DMS79 treated with DMSO at 0.1 percent for 48 hours (cell line): ENCODE results near the gene PTPRG.

Source experiments
- DNase-seq: peaks from one replicate; lab custom pipeline; 2025; lab: John Stamatoyannopoulos, UW

PTPRG gene

DNA sequence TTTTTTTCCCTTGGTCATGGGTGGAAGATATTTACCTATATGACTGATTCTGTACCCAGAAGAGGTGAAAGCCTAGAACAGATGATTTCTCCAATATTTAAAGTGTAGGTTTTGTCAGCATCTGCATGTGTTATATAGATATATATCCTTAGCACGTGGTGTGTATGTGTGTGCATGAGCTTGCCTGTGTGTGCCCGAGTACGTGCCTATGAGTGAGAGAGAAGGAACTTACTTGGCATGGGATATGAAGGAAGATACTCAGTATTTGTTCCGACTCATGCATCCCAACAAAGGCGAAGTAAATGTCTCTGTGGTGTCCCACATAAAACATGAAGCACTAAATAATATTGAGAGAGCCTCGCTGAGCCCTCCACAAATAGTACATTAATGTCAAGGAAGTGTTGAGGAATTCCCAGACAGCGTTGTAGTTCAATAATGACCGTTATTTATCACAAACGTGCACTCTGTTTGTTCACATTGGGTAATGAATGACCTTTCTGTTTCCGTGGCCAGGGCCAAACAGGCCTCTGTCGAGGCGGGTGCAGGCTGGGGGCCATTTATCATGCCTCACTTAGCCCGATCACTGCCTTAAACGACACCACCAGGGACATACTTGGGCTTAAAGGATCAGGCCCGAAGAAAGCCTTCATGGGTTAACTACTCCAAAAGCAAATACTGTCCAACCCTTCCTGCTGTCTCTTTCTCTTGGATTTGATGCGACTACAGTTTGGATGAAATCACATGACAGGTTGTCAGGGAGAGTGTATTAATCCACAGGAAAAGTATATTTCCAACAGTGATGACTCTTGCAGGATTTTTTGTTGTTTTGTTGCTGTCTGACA lies 267.7 kb downstream of the PTPRG start:
- DNase-seq = no peak

DNA sequence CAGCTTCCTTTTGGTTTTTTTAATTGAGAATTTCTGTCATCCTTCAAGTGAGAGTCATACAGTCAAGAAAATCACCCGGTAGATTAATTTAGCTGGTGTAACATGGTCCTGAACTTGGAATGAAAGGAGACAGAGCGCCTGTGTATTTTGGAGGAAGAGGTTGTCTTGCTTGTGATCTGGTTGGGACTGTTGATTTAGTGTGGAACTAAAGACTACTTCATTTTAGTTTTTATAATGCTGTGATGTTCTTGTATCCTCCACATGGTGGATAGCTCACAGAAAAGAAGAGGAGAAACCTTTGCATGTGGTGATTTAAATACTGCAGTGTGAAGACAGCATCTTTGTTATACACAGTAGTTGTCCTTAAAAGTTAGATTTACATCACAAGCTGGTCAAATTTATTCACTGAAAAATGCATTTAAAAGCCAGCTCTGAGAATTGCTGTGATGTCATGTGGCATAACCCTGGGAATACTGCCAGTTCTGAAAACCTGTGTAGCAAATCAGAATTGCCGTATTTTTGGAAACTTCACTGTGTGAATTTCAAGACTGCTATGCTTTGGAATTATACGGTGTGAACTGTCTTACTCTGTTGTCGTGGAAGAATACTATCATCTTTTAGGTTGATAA lies 268.5 kb downstream of the PTPRG start:
- DNase-seq = no peak

DNA sequence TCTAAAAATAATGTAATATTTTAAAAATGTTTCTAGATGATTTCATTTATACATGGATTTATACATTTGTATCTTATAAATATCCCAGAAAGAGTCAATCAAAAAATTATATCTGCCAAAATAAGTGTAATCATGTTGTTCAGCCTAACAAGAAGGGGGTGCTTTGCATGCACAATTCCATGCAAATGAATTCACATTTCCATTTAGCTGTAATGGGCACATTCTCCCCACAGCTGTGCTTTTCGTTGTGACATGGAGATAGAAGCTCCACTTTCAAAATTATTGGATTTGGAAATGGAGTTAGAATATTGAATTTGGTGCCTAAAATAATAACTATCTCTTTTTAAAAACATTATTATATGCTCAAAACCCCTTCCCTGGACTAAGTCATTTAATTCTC lies 270.6 kb downstream of the PTPRG start:
- no peak for DNase-seq

DNA sequence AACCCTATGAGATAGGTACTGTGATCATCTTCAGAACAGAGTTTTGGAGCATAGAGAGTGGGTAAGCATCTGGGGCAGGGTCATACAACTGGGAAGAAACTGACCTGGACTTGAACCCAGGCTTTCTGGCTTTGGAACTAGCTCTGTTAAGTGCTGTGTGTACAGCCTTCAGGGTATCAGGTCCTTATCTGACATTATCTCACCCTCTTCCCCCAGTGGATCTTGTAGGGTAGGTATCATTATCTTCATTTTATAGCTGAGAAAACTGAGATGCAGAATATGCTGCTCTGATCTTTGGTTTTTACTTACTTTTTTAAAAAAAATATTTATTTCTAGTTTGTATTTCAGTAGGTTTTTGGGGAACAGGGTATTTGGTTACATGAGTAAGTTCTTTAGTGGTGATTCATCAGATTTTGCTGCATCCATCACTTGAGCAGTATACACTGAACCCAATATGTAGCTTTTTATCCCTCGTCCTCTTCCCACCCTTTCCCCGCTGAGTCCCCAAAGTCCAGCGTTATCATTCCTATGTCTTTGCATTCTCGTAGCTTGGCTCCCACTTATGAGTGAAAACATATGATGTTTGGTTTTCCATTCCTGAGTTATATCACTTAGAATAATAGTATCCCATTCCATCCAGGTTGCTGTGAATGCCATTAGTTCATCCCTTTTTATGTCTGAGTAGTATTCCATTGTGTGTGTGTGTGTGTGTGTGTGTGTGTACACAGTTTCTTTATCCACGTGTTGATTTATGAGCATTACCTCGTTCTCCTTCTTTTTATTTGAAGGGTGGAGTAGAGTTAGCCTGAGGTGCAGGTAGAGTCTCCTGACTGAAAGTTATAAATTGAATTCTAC lies 271.2 kb downstream of the PTPRG start:
- DNase-seq = no peak

DNA sequence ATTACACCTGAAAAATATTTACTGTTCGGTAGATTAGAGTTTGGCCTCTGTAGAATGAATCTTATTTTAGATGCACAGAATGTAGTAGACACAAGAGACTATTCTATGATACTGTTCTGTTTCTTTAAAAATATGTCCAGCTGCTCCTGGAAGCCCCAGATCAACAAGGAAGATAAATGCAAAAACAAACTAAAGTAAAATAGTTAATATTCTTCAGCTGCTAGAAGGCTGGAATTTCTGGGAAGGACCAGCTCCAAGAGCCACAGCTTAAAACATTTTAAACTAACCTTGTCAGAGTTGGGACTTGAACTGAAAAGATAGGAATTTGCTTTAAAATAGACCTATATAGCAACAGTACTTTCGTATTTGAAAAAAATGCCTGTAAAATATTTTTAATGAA lies 277.9 kb downstream of the PTPRG start:
- DNase-seq = no peak

DNA sequence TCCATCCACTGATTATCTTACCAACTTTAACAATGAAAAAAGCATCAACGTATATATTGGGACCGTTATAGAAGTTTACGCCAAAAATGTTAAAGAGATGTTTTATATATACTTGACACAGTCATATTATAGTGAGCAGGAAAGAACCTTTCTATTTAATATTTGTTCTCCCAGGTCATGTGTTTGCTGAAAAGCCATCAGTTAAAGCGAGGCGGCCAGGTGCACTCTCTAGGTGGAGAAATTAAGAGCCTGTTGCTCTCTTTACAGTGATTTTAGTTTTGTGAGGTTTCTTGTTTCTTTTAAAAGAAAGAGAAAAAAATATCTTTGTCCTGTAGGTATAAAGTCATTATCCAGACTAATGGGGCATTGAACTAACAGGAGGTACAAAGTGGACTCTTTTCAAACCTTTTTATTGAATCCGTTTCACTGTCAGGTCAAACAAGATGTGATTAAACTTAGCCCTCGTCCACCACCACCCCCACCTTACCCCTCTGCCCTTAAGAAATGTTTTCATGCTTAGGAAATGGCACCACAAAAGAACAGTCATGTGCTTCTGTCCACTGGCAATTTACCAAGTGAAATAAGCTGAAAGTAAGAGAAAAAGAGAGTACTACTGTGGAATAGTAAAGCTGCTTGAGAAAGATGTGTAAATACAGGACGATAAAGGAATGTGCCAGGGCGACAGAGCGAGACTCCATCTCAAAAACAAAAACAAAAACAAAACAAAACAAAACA lies 279.9 kb downstream of the PTPRG start:
- DNase-seq = no peak

DNA sequence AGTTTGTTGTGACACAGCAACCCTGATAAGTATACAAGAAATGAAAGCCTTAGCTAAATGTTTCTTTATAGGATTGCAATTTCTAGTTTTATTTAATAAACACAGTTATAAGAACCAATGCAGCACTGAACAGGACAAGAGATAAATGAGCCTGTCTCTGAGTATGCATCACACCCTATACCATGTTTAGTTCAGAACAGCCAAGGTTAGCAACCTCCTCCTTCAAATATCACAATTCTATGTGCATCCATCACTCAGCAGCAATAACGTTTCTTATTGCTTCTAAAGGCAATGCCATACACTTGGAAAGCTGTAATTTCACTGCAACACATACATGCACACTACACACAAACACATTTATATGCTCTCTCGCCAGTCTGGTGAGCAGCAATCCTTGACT lies 280.6 kb downstream of the PTPRG start:
- DNase-seq = no peak

DNA sequence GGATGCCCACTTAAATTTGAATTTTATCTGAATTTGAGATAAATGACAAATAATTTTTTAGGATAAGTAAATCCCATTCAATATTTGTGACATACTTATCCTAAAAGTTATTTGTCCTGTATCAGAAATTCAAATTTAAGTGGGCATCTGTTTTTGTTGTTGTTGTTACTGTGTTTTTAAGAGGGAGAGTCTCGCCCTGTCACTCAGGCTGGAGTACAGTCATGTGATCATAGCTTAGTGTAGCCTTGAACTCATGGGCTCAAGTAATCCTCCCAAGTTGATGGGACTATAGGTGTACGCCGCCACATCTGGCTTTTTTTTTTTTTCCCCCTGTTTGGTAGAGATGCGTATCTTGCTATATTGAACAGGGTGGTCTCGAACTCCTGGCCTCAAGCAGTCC lies 283.0 kb downstream of the PTPRG start:
- no peak for DNase-seq

DNA sequence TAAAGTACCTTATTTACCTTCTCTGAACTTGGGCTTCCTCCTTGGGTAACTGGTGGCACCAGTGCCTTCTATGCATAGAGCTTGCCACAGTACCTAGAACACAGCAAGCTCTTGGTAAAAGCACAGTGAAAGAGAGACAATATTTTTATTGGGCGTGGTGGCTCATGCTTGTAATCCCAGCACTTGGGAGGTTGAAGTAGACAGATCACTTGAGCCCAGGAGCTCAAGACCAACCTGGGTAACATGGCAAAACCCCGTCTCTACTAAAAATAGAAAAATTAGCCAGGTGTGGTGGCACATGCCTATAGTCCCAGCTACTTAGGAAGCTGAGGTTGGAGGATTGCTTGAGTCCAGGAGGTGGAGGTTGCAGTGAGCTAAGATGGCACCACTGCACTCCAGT lies 285.1 kb downstream of the PTPRG start:
- DNase-seq = no peak

DNA sequence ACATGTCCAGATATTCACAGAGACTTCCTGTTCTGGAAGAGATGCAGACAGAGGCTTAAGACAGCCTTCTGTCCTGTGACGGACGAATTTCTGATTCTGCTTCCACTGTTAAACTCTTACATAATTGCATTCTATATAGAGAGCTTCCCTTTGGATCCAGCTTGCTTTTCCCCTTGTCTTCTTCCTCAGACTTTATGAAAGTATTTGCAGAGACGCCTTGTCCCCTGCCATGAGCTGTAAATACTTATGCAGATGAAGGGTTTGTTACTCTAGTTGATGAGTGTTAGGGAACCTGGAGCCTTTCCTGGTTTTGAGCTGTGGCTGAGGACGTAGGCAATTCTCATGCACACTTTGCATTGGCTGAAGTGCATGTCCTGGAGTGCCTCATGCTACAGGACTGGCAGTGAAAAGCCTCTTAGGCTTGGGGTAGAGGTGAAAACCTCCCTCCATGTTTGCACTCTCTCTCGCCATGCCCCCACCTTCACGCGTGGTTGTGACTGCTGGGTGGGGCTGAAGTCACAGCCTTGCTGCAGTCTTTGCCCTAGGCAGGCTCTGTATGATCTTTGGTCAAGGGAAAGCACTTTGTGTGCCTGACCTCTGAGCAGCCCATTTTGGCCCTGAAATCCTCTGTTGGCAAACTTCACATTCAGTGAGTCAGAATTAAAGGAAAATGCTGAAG lies 286.6 kb downstream of the PTPRG start:
- no peak for DNase-seq

DNA sequence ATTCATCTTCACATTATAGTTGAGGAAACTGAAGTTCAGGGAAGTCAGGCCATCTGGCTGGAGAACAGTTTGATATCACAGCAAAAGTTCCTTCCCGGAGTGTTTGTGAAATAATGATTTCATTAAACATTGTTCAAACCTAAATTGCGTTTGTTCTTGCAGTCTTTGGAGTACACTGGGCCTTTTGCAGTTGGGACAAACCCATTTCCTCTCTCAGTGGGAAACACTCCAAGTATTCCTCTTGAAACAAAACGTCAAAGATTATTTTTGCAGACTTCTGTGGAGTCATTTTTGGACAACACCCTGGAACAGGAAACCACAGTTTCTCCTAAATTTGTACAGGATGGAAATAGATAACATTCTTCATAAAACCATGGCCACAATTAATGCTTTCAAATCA lies 287.5 kb downstream of the PTPRG start:
- no peak for DNase-seq

DNA sequence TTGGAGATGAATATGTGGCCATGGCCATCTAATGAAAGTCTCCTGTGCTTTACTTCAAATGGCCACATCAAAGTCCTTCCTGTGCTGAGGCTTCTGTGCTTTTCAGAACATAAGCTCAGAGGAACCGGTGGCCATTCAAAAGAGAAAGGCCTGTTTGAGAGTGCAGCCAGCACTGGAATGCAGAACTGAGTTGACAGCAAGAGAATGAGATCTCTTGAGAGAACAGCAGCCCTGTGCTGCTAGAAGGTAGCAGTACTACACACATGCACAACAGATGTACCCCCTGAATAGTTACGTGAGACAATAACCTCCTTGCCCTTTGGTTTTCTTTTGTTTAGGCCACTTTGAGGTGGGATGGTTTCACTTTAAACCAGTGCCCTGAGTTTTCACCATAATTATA lies 292.5 kb downstream of the PTPRG start:
- DNase-seq = no peak

DNA sequence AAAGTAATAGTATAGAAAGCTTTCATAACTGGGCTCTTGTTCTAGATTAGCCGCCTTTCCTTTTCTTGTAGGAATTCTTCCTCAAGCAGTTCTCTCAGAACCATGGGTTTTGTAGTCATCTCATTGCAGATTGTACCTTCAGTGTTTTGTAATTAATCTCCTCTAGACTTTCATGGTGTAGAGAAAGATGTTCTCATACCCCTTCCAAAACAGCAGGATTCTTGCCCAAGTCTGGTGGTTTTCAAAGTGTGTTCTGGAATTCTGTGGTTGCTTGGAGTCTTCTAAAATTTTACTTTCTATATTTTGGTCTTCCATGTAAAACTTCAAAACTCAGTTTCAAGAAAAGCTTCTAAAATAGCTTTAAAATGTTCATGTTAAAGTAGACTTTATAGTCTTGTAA lies 293.8 kb downstream of the PTPRG start:
- no peak for DNase-seq

DNA sequence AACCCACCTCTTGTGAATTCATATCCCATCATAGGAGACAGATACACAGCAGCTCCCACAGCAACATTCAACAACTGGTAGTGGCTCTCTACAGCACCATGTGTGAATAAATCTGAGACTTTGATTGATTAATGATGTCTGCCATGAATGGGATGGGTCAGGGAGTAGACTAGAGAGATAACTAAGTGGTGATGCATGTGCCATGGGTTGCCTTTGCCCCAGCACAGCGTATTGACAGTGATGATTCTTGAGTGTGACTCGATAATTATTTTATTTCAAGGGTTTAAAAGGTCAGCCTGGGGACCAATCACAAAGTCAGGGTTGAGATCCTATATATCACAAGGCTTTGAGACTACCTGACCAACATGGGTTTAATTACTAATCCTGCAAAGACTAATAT lies 295.9 kb downstream of the PTPRG start:
- no peak for DNase-seq

DNA sequence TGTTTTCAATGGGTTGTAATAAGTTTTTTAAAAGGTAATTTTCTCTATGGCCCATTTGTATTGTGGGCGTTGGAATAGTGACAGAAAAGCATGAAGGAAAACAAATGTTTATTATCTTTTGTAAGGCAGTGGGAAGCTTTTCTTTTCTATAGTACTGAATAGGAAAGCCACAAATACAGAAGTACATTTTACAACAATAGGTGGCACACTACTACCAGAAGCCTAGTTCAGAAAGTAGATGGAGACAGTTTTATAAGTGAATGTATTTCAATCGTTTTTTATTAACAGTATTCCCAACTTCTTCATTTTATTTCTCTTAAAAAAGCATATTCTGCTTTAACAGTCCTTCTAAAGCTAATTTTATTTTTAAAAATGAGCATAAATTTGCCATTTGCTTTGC lies 296.7 kb downstream of the PTPRG start:
- no peak for DNase-seq

DNA sequence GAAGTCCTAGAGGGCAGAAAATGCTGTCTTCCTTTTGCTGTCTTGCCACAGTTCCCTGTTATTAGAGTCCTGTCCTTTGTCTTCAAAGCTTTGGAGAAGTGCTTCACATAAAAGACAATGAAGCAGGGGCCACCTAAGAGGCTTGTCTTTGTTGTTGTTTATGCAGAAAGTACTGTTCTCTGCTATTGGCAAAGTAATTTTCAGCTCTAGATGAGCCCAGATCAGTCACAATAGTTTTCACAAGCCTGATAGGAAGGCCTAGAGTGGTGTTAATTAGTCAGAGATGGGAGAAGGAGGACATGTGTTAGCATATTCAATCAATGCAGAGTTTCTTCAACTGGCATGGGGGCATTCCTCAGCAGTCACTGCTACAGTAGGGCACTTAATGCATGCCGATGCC lies 300.0 kb downstream of the PTPRG start:
- no peak for DNase-seq

DNA sequence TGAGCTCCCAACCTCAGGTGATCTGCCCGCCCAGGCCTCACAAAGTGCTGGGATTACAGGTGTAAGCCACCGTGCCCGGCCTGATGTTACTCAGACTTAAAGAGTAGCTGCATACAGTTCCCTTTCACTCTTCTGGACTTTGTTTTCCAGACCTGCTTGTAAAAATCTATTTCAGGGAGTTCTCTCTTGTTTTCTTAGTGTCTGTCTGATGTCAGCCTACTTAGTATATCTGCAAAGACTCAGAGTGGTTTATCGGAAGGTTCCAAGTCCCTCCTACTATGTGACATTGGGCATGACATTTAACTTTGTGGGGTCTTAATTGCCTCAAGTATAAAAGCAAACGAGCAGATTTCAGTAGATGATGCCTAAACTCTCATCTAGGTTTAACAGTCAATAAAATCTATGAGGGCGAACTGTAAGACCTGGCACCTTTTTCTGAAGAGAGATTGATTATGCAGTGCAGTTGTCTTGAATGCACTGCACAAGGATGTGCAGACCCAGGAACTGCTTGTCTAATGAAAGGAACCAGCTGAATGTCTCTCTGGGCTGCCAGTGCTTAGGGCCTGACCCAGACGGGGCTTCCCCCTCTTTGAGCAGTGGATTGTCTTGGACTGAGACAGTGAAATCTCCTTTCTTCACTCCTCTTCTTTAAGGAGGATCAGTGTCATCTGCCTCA lies 301.4 kb downstream of the PTPRG start:
- DNase-seq = no peak

DNA sequence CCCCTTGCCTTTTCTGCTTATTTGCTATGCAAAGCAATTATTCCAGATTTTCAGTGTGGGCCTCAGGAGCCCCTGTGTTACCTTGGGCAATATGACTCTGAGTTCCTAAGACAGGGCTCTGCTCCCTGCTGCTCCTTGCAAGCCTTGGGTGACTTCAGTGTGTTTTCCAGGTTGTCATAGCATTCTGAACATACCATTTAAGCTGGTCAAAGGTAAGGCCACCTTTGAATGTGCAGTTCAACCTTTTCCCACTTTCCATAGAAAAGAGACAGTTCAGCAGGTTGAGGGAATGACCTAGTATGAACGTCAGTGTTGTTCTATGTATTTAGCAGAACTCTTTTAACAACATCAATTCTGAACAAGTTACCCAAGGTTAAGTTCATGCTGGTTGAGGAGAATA lies 302.2 kb downstream of the PTPRG start:
- DNase-seq = no peak

DNA sequence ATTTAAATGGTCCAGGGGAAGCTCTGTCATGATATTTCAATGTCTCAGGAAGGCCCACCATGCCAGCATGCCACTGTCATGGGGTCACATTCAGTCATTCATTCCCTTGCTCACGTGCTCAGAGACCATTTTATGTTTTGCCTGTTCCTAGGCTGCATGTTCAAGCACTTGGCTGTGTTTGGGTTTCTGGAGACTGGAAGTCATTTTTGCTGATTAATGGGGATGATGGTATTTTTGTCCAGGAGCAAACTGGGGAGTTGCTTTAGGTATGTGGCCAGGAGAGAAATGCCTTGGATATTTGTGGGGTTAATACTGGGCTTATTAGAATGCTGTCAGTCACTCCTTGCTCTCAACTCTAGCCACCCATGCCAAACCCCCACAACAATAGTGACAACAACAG lies 303.5 kb downstream of the PTPRG start:
- no peak for DNase-seq

DNA sequence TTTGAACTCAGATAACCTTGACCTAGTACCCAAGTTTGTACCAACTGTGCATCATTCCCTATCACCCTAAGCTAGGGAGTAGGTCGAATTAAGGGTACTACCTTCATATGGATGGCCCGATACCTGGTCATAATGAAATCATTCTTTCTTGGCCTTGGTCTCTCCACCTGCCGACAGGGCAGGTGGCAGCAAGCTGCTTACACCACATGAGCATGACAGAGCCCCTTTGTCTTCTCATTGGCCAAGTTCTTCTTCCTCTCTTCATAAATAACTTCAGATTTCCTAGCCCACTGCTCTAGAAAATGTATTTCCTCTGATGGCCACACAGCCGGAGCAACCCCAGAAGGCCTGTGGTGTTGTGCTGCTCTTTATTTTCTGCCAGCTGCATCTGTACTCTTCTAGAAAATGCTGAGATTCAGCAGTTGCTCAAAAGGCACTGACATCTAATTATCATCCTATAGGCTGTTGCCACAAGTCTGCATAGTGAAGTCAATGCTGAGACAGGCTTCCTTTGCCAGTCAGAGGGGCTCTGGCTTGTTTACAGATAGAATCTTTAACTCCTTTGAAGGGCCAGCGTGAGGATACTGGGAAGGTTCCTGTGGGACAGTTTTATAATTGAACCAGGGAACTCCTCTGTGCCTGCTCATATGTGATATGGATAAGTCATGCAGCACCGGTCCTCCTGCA lies 304.2 kb downstream of the PTPRG start:
- DNase-seq = no peak

DNA sequence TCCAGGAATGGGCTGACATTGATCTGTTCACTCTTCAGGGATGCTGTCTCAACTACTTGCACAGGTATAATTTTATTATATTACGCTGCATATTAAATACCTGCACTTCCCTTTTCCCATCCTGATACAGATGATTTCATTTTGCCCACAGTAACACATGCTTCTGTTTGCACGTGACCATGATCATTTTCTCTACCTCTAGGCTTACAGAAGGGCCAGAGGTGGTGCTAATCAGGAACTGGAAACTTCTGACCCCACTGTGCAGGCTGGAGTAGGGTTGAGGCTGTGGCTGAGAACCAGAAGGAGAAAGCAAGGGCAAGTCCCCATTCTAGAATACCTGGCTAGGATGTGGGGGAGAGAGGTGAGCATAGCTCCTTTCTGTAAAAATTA lies 304.8 kb downstream of the PTPRG start:
- DNase-seq = no peak
